A549 treated with GW870086 at 1 μM for 4 hours (cell line): ENCODE data around the gene ORAI3. TPM values are rescaled to one million over a fixed set of nuclear protein-coding genes. Genes with fewer than 3 reads are reported as not detected.

ENCODE experiments used
- total RNA-seq: library from RNA; stranded (reverse); fragments of 200-300 nt; extraction: Qiagen RNA extraction; gene quantifications from 5 replicates; pipeline ENCODE4 v1.2.3, GENCODE V29; 2022; ENCODE audit warnings: low read depth

The ORAI3 gene
- total RNA-seq, result 10.0 to 14.0 TPM (median 12.7 TPM) in 5 replicates

DNA sequence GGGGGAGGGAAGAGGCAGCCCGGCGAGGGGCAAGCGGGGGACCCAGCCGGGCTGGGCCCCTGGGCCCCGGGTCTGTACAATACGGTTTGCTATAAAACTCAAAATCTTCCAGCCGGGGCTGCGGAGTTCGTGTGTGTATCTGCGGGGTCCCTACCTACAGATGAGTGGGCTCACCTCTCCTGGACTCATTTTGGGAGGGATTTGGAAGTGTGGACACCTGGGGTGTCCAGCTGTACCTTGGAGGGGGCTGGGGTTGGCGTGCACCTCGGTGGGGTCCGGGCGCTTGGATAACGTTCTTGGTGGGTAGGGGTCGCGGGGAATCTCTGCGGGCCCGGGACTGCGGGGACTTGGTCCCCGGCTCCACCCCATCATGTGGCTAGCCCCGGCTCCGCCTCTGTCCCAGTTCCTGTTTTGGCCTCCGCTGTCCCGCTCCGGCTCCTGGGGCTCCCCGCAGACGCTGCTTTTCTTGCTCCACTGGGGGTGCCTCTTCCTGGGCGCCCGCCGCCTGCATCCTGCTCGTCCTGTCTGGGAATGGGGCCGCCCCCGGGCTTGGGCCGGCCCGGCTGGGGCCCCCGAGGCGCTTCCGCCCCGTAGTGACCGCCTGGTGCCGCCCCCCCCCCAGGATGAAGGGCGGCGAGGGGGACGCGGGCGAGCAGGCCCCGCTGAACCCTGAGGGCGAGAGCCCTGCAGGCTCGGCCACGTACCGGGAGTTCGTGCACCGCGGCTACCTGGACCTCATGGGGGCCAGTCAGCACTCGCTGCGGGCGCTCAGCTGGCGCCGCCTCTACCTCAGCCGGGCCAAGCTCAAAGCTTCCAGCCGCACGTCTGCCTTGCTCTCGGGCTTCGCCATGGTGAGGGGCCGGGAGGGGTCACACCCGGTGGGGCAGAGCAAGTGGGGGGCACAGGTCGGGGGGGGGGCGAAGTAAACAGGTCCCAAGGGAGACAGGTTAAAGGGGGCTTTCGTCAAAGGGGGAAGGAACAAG, at the start of gene ORAI3:
Gene ORAI3, plus strand, starts transcription at position 402 of the 983 bp plus-strand sequence. Its CDS starts 222 bp downstream, at position 624.

DNA sequence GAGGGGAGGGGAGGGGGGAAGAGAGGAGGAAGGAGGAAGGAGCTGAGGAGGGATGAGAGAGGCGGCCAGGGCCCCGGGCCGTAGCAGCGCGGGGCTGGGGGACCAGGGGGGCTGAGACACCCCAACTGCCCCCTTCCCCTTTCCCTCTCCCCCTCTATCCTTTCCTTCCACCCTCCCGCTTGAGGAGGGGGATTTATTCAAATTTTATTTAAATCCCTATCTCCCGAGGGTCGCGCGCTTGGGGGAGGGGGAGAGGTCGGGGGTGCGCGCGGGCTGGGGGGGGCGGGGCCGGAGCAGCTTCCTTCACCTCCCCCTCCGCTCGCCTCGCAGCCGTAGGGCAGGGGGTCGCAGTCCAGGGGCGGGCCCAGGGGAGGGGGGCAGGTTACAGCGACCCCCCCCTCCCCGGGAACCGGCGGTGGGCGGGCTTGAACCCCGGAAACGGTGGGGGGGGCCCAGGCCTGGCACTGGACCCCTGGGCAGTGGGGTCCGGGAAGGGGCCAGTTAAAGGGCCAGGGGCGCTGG, 25.3 kb upstream of the ORAI3 start, which contains the start of gene FBXL19:
Gene FBXL19, plus strand, starts transcription at position 19 of the 522 bp plus-strand sequence. CDS start 2,183 bp downstream, outside the sequence.

DNA sequence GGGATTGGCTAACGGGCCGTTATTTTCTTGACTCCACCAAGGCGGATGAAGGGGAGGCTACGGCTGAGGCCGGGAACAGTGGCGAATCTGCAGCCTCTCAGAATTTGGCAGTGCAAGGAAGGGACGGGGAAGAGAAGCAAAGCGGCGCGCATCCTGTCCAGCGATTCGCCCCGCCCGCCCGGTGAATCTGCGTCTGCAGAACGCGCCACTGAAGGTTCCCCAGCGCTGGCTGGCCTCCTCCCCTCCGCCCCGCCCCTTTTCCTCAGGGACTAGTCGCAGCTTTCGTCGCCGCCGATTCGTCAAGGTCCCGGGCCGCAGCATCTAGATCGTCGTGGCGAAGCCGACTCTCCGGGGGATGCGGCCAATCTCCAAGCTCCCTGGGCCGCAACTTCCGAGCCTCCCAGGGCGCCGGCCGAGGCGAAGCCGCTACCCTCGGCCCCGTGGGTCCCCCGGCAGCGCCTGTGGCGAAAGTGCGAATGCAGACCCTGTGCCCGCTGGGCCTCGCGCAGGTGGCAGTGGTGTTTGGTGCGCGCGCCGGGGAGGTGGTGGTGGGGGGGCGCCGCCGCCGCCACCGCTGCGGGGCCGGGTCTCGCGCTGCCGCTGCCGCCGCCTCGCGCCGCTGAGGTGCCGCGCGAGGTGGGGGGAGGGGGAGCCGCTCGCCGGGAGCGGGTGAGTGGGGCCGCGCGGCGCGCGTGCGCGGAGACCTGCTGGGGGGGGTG, 8.7 kb downstream of the ORAI3 start, which contains the start of gene SETD1A:
Gene SETD1A, plus strand, starts transcription at position 299 of the 719 bp plus-strand sequence. CDS start 978 bp downstream, outside the sequence.

DNA sequence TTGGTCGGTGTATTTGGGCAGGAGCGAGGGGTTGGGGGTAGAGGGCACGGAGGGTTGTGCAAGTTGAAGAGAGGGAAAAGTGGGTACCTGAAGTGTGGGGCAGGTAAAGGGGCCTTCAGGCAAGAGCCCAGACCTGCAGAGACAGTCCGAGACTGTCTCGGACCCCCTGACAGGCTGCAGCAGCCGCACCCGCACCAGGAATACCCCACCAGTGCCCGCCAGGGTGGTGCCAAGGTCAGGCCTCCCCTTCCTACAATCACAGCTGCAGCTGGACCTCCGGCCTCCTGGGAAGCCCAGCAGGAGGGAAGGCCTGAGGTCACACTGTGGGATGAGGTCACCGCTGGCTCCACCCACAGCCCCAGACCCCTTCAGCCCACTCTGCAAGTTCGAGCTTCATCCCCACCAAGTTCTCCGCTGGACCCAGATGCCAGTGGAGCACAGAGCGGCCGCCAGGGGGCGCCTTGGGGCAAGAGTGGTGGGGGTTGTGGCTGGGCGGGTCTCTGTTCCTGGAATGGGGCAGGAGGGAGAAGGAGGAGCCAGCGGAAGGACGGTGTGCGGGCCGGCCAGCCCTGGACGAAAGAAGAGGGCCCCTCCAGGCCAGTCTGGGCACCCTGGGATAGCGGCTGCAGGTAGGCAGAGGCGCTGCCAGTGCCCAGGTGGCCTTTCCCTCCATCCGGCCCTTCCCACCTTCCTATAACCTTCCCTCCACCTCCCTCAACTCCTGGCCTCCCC, 36.0 kb downstream of the ORAI3 start, which contains the start of gene HSD3B7:
Gene HSD3B7, plus strand, starts transcription at position 539 of the 732 bp plus-strand sequence. CDS start 452 bp downstream, outside the sequence.

Other genes with a start within 250 kb of the ORAI3 start
- 10.9 to 27.0 TPM (median 21.2 TPM) in 5 replicates for gene SRCAP, start 249.9 kb upstream of the ORAI3 start, total RNA-seq
- 23.5 to 29.4 TPM (median 28.8 TPM) in 5 replicates for gene PHKG2, start 200.6 kb upstream of the ORAI3 start, total RNA-seq
- 5.6 to 9.2 TPM (median 7.7 TPM) in 5 replicates for gene CFAP119, start 187.0 kb upstream of the ORAI3 start, total RNA-seq
- gene RNF40, start 186.7 kb upstream of the ORAI3 start, total RNA-seq, result 71.8 to 88.1 TPM (median 83.4 TPM) in 5 replicates
- 15.4 to 18.3 TPM (median 18.0 TPM) in 5 replicates for gene ZNF629, start 161.9 kb upstream of the ORAI3 start, total RNA-seq
- gene BCL7C, start 55.0 kb upstream of the ORAI3 start, total RNA-seq, result 26.1 to 42.8 TPM (median 37.7 TPM) in 5 replicates
- 0.13 to 0.39 TPM (median 0.23 TPM) in 4 of 5 replicates, not detected in the other for gene CTF1, start 52.5 kb upstream of the ORAI3 start, total RNA-seq
- gene FBXL19, start 25.5 kb upstream of the ORAI3 start, total RNA-seq, result 12.9 to 20.9 TPM (median 19.0 TPM) in 5 replicates
- 13.9 to 22.3 TPM (median 19.3 TPM) in 5 replicates for gene SETD1A, start 8.7 kb downstream of the ORAI3 start, total RNA-seq
- 14.0 to 17.1 TPM (median 14.3 TPM) in 5 replicates for gene HSD3B7, start 36.1 kb downstream of the ORAI3 start, total RNA-seq
- 1.5 to 2.2 TPM (median 2.0 TPM) in 5 replicates for gene STX1B, start 61.6 kb downstream of the ORAI3 start, total RNA-seq
- gene STX4, start 84.5 kb downstream of the ORAI3 start, total RNA-seq, result 57.2 to 70.6 TPM (median 65.1 TPM) in 5 replicates
- gene ZNF668, start 125.2 kb downstream of the ORAI3 start, total RNA-seq, result 12.1 to 21.1 TPM (median 15.1 TPM) in 5 replicates
- 8.4 to 10.9 TPM (median 10.0 TPM) in 5 replicates for gene ZNF646, start 125.4 kb downstream of the ORAI3 start, total RNA-seq
- gene PRSS53, start 139.9 kb downstream of the ORAI3 start, total RNA-seq, result 1.00 to 2.0 TPM (median 1.1 TPM) in 5 replicates
- gene VKORC1, start 145.7 kb downstream of the ORAI3 start, total RNA-seq, result 105 to 143 TPM (median 141 TPM) in 5 replicates
- 39.1 to 56.9 TPM (median 51.7 TPM) in 5 replicates for gene BCKDK, start 159.3 kb downstream of the ORAI3 start, total RNA-seq
- gene KAT8, start 168.6 kb downstream of the ORAI3 start, total RNA-seq, result 41.4 to 47.3 TPM (median 43.6 TPM) in 5 replicates
- 0.72 to 1.1 TPM (median 0.85 TPM) in 5 replicates for gene PRSS8, start 186.7 kb downstream of the ORAI3 start, total RNA-seq
- 0.59 to 1.5 TPM (median 1.1 TPM) in 5 replicates for gene PRSS36, start 201.0 kb downstream of the ORAI3 start, total RNA-seq
- gene FUS, start 231.1 kb downstream of the ORAI3 start, total RNA-seq, result 517 to 557 TPM (median 522 TPM) in 5 replicates